Loucy (cell line): Measurements from ENCODE around the gene HAUS3.

Experiments
- CTCF ChIP-seq: fragments of 200-600 bp; sonication (generic); conservative IDR thresholded peaks from 2 replicates; pipeline ENCODE4 v1.5.1; 2014; ENCODE audit warnings: mild to moderate bottlenecking, antibody characterized with exemption, low read length
- EZH2phosphoT487 ChIP-seq: fragments of 200-600 bp; IDR thresholded peaks from 2 replicates; pipeline ENCODE4 v1.6.1; 2018; ENCODE audit warnings: antibody characterized with exemption, mild to moderate bottlenecking, moderate library complexity, borderline replicate concordance

GRCh38 chr4:2289311-2289954 lies 47.5 kb upstream of the HAUS3 start:
- no peak for TF ChIP-seq CTCF
- TF ChIP-seq EZH2phosphoT487: no peak
